HPDE6-E6E7 (cell line): ENCODE results near the gene SGPP2.
"Not testable (repeated sequence)": the region's sequence is repeated elsewhere in the genome, so short reads cannot be mapped to it uniquely, and the experiment has no call there.

Experiments used
- DNase-seq: peaks from one replicate; pipeline ENCODE4 v3.0.0; 2011; ENCODE audit warnings: missing footprints; ENCODE audit errors: extremely low spot score

SGPP2 gene, protein sequence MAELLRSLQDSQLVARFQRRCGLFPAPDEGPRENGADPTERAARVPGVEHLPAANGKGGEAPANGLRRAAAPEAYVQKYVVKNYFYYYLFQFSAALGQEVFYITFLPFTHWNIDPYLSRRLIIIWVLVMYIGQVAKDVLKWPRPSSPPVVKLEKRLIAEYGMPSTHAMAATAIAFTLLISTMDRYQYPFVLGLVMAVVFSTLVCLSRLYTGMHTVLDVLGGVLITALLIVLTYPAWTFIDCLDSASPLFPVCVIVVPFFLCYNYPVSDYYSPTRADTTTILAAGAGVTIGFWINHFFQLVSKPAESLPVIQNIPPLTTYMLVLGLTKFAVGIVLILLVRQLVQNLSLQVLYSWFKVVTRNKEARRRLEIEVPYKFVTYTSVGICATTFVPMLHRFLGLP

DNA sequence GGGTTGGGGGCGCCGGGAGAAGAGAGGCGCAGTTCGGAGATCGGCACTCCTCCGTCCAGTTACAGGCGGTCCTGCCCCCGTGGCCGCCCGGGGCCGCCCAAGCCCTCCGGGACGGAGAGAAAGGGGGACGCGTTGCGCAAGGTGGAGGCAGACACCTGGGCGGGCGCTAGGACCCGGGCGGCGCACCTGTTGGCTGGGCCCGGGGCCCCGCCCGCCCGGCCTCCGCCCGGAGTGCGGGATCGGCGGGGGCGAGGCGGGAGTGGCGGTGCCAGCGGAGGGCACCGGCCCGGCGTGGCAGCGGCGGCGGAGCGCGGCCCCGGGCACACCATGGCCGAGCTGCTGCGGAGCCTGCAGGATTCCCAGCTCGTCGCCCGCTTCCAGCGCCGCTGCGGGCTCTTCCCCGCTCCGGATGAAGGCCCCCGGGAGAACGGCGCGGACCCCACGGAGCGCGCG lies at the start of gene SGPP2:
TSS of gene SGPP2 (plus strand) at position 268 of the 453 bp plus-strand sequence. CDS start at position 328, 60 bp downstream.
- DNase-seq, result no peak

DNA sequence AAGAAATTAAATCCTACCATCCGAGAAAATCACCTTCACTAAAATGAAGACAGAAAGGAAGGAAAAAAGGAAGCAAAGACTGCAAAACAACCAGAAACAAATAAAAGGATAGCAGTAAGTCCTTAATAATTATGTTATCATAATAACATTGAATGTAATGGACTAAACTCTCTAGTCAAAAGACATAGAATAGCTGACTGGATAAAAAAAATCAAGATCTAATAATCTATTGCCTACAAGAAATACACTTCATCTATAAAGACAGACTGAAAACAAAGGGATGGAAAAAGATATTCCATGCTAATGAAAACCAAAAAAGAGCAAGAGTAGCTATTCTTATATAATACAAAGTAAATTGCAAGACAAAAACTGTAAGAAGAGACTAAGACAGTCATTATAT lies 48.5 kb upstream of the SGPP2 start:
- DNase-seq, result no peak

DNA sequence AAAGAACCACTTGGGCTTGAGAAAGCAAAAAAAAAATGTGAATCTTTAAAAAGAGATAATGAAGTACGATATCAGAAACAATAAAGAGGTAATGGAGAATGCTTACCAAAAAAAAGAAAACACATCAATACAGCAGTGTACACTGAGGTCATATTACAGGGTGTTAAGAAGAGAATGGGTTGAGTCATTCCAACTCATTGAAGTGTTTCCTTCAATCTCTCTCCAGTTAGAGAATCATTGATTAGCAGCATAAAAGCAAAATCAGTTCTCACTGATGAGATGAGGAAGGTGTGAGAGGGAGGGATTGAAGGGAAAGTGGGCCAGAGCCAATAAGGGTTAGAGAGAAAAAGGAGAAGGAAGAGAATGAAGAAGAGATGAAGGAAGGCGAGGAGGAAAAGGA lies 43.9 kb upstream of the SGPP2 start:
- DNase-seq, result no peak

DNA sequence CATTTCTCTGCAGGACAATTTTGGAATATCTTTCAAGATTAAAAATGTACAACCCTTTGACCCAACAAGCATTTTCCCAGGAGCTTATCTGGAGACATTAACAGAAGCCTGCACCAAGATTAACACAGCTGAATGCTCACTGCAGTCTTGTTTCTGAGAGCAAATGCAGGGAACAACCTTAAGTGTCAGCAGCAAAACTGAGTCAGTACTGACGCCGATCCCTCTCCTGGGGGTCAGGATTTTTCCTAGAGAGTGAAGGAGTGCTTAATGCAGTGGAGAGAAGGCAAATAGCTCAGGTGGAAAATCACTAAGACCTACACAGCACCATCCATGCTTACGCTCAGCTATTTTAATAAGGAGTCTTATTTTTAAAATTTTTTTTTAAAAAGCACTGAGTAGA lies 42.8 kb upstream of the SGPP2 start:
- DNase-seq, result no peak

DNA sequence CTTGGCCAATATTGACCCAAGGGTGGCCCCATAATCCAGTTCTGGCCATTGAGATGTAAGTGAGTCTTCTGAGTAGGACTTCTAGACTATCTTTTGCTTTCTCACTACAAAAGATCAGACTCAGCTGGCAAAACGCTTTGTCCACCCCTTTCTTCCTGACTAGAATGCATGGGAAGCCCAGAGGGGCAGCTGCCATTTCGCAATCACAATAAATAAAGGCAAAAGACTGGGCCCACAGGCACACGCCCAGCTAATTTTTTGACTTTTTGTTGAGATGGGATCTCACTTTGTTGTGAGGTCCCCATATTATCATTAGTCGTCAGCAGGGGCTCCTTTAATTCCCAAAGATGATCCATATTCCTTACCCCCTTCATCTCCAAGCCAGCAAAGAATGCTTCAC lies 41.1 kb upstream of the SGPP2 start:
- DNase-seq, result no peak

DNA sequence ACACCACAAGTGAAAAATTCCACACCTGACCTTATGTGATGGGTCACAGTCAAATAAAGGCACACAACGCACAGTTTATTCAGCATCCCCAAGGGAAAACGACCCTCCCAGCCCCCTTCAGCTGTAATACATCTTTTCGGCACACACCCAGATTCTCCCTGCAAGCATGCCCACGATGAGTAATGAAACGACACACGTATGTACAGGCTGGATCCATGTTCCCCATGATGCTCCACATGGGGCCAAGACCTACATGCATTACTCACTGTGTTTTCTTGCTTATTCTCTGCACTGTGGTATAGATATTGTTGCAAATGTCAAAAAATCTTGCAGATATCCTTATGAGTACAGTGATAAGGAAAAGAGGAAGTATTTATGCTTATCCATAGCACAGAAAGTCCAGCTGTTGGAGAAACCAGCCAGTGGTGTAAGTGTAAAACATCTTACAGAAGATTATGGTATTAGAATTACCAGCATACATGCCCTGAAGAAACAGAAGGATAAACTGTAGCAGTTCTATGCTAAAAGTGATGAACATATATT lies 32.5 kb upstream of the SGPP2 start:
- no peak for DNase-seq

DNA sequence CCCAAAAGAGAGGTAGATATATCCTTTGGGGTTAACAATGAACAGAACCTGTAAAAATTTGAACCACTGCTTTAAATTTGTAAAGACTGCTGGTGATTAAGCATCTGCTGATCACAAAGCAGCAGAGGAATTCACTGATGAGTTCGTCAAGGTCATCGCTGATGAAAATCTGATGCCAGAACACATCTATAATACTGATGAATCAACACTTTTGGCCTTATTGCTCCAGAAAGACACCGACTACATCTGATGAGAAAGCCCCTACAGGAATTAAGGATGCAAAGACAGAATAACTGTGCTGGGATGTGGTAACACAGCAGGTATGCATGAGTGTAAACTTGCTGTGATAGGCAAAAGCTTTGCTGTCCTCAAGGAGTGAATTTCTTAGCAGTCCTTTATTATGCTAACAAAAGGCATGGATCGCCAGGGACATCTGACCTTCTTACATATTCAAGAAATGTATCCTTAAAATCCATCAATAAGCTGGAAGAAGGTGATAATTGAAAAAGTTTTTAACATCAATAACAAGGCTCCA lies 30.5 kb upstream of the SGPP2 start:
- DNase-seq, result no peak

DNA sequence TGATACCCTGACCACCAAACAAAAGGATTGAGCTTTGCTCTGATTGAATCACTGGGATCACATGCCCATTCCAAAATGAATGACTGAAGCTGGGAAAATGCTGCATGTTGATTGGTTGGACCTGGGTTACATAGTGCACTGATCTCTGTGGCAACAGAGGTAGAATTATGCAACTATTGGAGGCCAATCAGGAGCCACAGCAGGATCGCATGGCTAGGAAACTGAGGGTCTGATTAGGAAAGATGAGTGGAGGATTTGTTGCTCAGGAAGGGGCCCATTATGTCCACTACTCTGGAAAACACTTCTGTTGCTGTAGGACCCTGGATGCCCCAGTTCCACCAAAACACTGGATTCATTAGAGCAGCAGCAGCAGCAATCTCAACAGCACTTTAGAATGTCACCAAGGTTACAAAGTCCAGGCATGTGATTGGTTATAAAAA lies 25.9 kb upstream of the SGPP2 start:
- DNase-seq, result no peak

DNA sequence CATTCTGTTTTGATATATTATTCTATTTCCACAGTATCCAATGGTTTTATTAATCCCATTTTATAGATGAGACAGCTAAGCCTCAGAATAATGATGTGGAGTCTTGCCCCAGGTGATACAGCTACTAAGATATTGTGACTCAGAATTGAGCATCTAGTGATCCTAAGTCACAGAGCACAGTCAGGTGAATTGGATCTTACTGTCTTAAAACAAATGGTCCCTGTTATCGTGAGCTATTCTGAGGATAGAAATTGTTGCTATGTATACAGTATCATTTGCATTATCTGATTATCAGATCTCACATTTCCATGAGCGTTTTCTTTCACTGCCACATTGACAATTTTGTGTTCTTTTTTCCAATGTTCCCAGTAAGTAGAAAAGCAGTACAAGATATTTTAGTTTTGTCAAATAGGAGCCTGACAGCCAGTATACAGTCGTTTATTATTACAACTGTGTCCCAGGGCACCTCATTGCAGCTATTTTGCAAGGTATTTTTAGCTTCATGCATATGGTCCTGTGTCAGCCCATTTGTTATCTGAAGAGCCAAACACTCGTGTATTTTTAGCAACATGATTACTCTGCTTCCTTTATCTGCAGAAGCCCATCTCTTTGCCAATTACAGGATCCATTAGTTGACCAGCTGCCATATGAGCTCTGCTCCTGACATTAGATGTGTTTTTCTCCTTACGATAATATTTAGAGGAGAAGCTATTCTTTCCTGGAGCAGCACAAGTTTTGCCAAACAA lies 25.1 kb upstream of the SGPP2 start:
- no peak for DNase-seq

DNA sequence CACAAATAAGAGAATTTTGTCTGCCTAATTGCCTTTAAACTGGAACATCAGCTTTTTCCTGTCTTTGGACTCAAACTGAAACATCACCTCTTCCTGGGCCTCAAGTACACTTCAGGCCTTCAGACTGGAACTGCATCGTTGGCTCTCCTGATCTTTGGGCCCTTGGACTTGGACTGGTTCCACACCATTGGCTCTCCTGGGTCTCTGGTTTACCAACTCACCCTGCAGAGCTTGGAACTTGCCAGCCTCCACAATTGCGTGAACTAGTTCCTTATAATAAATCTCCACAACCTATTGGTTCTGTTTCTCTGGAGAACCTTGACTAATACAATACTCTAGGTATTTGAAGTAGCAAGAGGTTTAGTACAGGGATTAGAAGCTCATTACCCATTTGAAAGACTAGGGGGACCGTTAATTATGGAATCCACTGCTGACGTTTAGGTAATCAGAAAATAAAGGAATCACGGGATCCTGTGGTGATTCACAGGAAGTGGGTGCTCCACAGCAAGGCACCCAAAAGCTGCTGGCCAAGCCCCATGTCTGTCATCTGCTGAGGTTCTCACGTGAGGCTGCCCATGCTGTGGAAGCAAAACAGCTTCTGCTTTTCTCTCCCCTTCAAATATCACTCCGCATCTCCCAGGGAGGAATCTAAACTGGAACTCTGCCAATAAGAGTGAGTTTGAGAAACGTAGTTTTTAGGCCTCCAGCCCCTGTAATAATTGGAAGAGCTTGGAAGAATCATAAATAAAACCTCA lies 20.0 kb upstream of the SGPP2 start:
- DNase-seq, result no peak

DNA sequence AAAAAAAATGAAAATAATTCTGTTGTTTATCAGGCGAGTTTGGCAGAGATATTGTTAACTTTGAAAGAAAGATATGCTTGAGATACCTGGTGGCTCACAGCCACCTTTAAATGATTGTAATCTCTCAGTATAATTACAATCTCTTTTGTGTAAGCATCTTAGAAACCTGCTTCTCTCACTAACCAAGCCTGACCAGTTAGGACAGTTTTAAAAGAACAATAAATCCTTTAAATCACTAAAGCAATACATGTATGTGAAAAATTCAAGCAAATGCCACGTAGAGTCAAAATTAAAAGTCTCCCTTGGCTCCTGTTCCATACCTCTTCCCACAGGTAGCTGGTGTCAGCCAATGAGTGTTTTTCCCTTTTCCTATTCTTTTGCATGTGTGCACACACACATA lies 15.7 kb upstream of the SGPP2 start:
- no peak for DNase-seq

DNA sequence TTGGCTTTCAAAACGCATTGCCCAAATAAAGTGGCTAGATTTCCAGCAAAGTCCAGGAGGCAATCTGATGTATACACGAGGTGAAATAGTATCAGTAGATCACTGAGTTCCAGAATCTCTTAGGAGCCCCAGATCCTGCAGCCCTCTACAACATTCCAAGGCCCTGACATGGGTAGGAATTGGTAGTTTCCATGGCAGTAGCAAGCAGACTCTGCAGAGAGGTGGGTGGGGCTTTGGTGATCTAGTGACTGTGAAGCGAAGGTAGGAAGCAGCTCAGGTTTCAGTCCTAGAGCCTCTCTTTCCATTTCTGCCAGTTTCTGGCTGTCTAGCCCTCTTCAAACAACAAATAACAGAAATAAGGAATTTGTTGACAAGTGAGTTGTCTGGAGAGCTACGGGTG lies 13.8 kb upstream of the SGPP2 start:
- DNase-seq, result no peak

DNA sequence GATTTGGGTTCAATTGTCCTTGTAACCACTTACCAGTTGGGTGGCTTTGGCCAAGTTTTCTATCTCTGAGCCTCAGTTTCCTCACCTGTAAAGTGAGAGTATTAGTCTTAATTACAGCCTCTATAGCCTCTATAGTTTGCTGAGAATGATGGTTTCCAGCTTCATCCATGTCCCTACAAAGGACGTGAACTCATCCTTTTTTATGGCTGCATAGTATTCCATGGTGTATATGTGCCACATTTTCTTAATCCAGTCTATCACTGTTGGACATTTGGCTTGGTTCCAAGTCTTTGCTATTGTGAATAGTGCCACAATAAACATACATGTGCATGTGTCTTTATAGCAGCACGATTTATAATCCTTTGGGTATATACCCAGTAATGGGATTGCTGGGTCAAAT lies 12.0 kb upstream of the SGPP2 start:
- DNase-seq, result not testable (repeated sequence)

DNA sequence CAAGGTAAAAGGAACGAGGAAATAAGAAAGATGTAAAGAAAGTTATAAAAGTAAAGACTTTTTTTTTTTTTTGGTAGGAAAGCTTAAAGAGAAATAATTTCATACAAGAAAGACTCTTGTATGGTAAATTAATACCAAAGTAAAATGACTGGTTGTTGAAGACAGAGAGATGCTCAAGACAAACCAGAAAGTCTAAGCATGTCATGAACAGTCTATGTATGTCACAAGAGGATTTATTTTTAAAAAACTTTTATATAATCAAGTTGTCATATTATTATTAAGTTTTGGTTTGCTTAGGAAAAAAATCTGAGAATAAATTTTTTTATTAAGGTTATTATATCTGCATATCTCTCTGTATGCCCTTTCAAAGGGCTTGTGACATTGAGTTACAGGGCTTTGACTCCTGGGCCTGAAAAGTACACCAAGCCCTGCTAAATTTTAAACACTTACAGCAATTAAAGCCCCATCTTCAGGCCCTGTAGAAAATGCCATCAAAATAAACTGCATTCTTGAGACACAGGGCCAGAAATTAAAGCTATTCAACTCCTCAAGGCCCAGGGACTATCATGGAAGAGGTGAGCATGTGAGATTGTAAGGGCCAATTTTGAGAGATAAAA lies 10.9 kb upstream of the SGPP2 start:
- DNase-seq, result no peak

DNA sequence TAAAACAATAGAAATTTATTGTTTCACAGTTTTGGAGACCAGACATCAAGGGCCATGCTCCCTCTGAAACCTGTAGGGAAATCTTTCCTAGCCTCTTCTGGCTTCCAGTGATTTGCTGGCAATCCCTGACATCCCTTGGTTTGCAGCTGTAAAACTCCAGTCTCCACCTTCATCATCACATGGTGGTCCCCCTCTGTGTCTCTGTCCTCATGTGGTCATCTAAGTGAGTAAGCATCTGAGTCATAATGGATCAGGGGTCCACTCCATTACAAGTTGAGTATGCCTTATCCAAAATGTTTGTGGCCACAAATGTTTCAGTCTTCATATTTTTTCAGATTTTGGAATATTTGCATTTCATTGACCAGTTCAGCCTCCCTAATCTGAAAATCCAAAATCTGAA lies 5.6 kb upstream of the SGPP2 start:
- no peak for DNase-seq

DNA sequence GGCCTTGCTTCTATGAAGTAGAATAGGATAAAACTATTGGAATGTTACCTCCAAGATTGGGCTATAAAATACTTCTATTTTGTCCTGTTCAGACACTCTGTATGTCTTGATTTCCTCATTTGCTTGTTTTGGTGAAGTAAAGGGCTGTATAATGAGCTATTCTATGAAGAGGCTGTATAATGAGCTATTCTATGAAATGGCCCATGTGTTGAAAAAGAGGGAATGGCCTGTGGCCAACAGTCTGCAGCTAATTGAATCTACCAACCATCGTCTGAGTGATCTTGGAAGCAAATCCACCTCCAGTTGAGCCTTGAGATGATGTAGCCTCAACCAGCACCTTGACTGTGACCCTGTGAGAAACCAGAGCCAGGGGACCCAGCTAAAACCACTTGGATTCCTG lies 3.8 kb upstream of the SGPP2 start:
- DNase-seq, result no peak

DNA sequence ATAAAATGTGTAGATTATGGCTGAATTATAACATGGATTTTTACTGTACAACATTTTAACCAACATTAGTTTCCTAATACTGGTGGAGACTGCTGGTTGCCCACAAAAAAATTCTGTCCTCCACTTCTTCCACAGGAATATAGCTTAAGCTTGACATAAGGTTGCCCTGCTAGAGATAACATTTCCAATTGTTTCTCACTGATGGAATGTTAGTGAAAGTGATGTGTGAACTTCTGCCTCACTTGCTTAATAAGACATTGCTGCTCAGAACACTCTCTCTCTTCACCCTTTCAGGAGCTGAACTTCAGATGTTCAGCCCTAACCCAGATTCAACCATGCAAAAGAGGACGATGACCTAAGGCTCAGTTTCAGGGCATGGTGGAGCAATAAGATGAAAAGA lies 2.7 kb upstream of the SGPP2 start:
- no peak for DNase-seq

DNA sequence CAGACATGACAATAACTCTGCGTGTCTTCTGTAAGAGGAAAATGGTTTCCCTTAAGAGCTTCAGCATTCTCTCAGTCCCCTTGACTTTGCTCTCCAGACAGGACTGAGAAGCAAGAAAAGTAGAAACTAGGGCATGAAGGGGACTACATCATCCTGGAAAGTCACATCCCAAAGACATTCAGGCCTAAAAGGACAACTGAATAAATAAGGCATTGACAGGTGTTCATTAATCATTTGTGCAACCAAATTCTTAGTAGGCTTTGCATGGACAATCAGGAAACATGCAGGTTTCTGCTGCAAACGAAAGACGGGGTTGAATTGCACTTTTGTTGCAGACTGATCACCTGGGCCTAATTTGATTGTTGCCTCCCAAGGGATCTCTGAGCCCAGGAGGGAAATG lies 1.2 kb upstream of the SGPP2 start:
- DNase-seq, result no peak

DNA sequence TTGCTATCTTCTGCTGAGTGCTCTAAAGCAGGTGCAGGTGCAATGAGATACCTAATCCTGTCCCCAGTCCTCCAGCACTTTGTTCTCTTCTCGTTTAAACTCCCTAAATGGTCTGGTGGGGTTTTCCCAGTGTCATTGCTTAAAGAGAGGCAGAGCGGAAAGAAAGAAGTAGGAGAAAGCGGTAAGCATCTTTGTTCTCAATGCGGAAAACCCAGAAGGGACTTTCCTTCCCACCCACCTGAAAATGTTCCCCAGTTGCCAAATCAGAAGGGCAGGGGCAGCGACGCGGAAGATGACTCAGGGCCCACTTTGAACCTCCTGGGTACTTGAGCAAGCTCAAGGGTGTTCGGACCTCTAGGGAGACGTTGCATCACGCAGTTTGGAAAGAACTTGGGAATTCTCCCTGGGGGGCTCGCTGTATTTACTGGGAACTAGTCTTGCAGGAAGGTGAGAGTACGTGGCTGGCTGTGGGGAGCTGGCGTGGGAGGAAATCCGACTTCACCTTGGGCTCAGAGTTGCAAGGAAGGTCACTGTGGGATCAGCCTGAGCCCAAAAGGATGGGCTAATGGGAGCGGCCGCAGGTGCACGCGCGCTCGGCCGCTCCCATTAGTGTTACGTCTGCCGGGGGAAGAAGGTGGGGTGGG lies 589 bp upstream of the SGPP2 start:
- DNase-seq, result no peak

DNA sequence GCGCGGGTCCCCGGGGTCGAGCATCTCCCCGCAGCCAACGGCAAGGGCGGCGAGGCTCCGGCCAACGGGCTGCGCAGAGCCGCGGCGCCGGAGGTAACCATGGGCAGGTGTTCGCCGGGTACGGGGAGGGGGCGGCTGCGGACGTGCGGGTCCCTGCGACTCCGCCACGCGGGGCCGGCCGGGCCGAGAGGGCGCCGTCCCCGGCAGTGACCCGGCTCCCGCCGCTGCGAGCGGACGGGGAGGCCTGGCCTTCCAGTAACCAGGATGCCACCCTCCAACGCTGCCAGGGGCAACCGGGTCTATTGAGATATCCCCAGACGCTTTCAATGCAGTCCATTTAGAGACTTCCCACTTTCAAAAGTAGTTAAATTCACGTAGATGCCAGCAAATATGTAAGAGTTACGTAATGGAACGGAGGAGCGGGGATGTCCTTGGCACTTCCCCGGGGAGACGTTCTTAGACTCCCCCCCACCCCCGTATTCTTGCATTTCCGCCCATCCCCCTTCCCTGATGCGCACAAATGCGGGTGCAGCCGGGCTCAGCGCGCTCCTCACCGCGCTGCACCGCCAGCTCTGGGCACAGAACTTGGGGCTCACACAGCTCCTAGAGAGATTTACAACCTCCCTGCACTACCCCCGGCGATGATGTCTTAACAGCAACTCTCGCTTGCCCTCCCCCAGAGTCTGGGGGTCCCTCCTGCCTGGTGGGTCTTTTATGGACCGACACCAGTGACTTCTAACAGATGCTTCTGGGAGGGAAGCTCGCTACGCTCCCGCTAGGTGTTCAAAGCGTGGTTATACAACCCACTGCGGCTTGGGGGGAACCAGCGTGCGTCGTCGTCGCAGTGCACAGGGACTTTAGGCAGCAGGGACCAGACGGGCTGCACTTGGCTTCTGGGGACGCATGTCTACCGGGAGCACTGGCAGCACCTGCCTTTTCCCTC lies 657 bp downstream of the SGPP2 start:
- DNase-seq, result no peak
